Uterus (tissue), 4 donors: ENCODE measurements around the gene VNN1. TPM values are rescaled to one million over a fixed set of nuclear protein-coding genes. Genes with fewer than 3 reads are reported as not detected.

Experiments
- DNase-seq, 2 donors: peaks; one replicate each; pipeline ENCODE4 v3.0.0-alpha.2; 2019 to 2020
- H3K27ac ChIP-seq, 2 donors: fragments of 200-600 bp; sonication (generic); 1 replicate in 1 of 2; 2 replicates in 1 of 2; pipeline ENCODE4 v1.5.1; 2016 to 2018
- H3K27me3 ChIP-seq, 2 donors: fragments of 200-600 bp; sonication (generic); one replicate each; pipeline ENCODE4 v1.5.1; 2018 to 2019; ENCODE audit warnings: control low read depth in 1 of 2
- H3K36me3 ChIP-seq, 2 donors: fragments of 200-600 bp; sonication (generic); one replicate each; pipeline ENCODE4 v1.5.1; 2019; ENCODE audit warnings: control low read depth in 1 of 2
- H3K4me1 ChIP-seq, 2 donors: fragments of 200-600 bp; sonication (generic); one replicate each; pipeline ENCODE4 v1.5.1; 2018 to 2019; ENCODE audit warnings: control low read depth in 1 of 2
- H3K4me3 ChIP-seq, 2 donors: fragments of 200-600 bp; sonication (generic); 1 replicate in 1 of 2; 2 replicates in 1 of 2; pipeline ENCODE4 v1.5.1; 2018 to 2019; ENCODE audit warnings: mild to moderate bottlenecking in 1 of 2
- H3K9me3 ChIP-seq, 2 donors: fragments of 200-600 bp; sonication (generic); one replicate each; pipeline ENCODE4 v1.5.1; 2019; ENCODE audit warnings: control low read depth in 1 of 2
- POLR2A ChIP-seq, 2 donors: fragments of 450-650 bp; IDR thresholded peaks; one replicate each; pipeline ENCODE4 v1.6.1; 2016; ENCODE audit warnings: antibody characterized with exemption in 2 of 2, mild to moderate bottlenecking in 1 of 2, moderate library complexity in 1 of 2
- intact Hi-C: fragments of 100-400 bp; cut with DNase I; formaldehyde crosslinking; loops from one replicate; pipeline ENCODE4 v1.15.1; 2023; ENCODE audit warnings: low total_unique reads
- total RNA-seq, 4 donors: library from RNA; depleted of rRNA in 3 of 4; stranded (reverse); fragments of >200 nt in 3 of 4; gene quantifications; one replicate each; pipeline versions ENCODE4 v1.1.0 to v1.2.4, GENCODE V29; 2014 to 2023
- TF ChIP-seq, protein P1 (sequence below), 4 experiments: fragments of 200-600 bp in 2 of 4; fragments of 450-650 bp in 2 of 4; sonication (generic) in 2 of 4; IDR thresholded peaks; one replicate each; pipeline ENCODE4 v1.5.1; 2016 to 2019; ENCODE audit warnings: antibody characterized with exemption in 4 of 4, mild to moderate bottlenecking in 2 of 4, moderate library complexity in 1 of 4
- donor health status: DM: yes; HTN: yes; CAD: no.

The VNN1 gene
- total RNA-seq, 4 donors from 2014 or later: 0.64 to 2.9 (median 0.83) TPM; not detected in 1

DNA sequence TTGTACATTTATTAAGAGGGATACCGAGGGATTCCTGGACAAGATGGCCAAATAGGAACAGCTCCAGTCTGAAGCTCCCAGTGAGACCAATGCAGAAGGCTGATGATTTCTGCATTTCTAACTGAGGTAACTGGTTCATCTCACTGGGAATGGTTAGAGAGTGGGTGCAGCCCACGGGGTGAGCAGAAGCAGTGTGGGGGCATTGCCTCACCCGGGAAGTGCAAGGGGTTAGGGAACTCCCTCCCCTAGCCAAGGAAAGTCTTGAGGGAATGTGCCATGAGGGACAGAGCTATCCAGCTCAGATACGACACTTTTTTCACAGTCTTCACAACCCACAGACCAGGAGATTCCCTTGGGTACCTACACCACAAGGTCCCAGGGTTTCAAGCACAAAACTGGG is 79.1 kb downstream of the VNN1 start:
- H3K4me3 ChIP-seq: no peak overlapping the region
- H3K4me1 ChIP-seq: no peaks in the 10 kb centered on the region
- intact Hi-C loops: no loop called here
- no peak overlapping the region for H3K27ac ChIP-seq
- TF ChIP-seq, protein P1, sequence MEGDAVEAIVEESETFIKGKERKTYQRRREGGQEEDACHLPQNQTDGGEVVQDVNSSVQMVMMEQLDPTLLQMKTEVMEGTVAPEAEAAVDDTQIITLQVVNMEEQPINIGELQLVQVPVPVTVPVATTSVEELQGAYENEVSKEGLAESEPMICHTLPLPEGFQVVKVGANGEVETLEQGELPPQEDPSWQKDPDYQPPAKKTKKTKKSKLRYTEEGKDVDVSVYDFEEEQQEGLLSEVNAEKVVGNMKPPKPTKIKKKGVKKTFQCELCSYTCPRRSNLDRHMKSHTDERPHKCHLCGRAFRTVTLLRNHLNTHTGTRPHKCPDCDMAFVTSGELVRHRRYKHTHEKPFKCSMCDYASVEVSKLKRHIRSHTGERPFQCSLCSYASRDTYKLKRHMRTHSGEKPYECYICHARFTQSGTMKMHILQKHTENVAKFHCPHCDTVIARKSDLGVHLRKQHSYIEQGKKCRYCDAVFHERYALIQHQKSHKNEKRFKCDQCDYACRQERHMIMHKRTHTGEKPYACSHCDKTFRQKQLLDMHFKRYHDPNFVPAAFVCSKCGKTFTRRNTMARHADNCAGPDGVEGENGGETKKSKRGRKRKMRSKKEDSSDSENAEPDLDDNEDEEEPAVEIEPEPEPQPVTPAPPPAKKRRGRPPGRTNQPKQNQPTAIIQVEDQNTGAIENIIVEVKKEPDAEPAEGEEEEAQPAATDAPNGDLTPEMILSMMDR (IDR thresholded peaks at IDR 0.05): no peak
- TF ChIP-seq POLR2A (IDR thresholded peaks at IDR 0.05): no peak
- no peaks in the 10 kb centered on the region for H3K36me3 ChIP-seq
- no peak for DNase-seq
- H3K9me3 ChIP-seq: no peaks in the 10 kb centered on the region
- no peaks in the 10 kb centered on the region for H3K27me3 ChIP-seq

DNA sequence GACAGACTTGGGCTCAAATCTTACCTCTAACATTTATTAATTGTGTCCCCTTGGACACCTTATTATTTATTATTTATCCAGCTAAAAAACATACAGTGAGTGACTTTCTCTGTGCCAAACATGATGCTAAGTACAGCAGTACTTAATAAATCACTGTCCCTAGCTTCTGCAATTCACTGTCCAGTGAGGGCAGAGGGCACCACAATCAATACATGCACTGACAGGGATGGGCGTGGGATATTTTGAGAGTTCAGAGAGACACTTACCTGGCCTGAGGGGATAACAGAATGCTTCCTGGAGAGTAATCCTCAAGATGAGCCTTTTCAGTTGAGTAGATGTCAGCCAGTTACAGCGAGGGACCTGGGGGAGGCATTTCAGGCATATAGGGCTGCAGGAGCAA is 80.5 kb downstream of the VNN1 start:
- Histone ChIP-seq H3K27me3 (no peaks in the 10 kb centered on the region), H3K4me3 (no peak overlapping the region), H3K4me1 (no peaks in the 10 kb centered on the region), H3K9me3 (no peaks in the 10 kb centered on the region), H3K36me3 (no peaks in the 10 kb centered on the region), H3K27ac (no peak overlapping the region)
- intact Hi-C loops: no loop called here
- DNase-seq: no peak
- TF ChIP-seq, protein P1 (IDR thresholded peaks at IDR 0.05): no peak
- no peak for TF ChIP-seq POLR2A (IDR thresholded peaks at IDR 0.05)

Other genes with a start within 250 kb of the VNN1 start
- 10 to 100 TPM; 22.3 to 82.9 (median 67.5) TPM for gene STX7, start 200.9 kb downstream of the VNN1 start, total RNA-seq
- not detected for gene TAAR9, start 175.8 kb downstream of the VNN1 start, total RNA-seq
- gene TAAR8, start 161.4 kb downstream of the VNN1 start, total RNA-seq: under 1 TPM in 1 of 4 donors, not detected in 3; 0.28 TPM
- gene TAAR6, start 143.7 kb downstream of the VNN1 start, total RNA-seq: not detected
- gene TAAR5, start 124.3 kb downstream of the VNN1 start, total RNA-seq: not detected
- gene TAAR2, start 89.8 kb downstream of the VNN1 start, total RNA-seq: not detected
- under 1 TPM in 1 of 4 donors, not detected in 3; 0.41 TPM for gene TAAR1, start 54.9 kb downstream of the VNN1 start, total RNA-seq
- gene VNN2, start 43.8 kb upstream of the VNN1 start, total RNA-seq: 10 to 100 TPM in 1 of 4 donors, 1 to 10 TPM in 3; 1.5 to 40.9 (median 2.7) TPM
- 10 to 100 TPM in 1 of 4 donors, 1 to 10 TPM in 2, under 1 TPM in 1; 0.51 to 38.7 (median 8.0) TPM for gene SLC18B1, start 84.6 kb upstream of the VNN1 start, total RNA-seq
- 1,000 to 10,000 TPM in 3 of 4 donors, 100 to 1,000 TPM in 1; 875 to 4,841 (median 1,355) TPM for gene RPS12, start 100.5 kb upstream of the VNN1 start, total RNA-seq